H9 (cell line): ENCODE measurements around the gene ZNF578. TPM values are rescaled to one million over a fixed set of nuclear protein-coding genes. Genes with fewer than 3 reads are reported as not detected.

Source experiments
- DNase-seq: peaks from one replicate; pipeline ENCODE4 v3.0.0-alpha.2; 2017
- H2AFZ ChIP-seq: one replicate; pipeline ENCODE4 v1.6.1; 2013; ENCODE audit warnings: mild to moderate bottlenecking, low read length, control low read depth, moderate library complexity
- H2AK5ac ChIP-seq: 2 replicates; pipeline ENCODE4 v1.6.1; 2013; ENCODE audit warnings: low read length, control low read depth, mixed read lengths; ENCODE audit not compliant: insufficient read length
- H2BK120ac ChIP-seq: one replicate; pipeline ENCODE4 v1.6.1; 2013; ENCODE audit warnings: low read depth, mild to moderate bottlenecking, low read length, control low read depth, inconsistent platforms; ENCODE audit not compliant: poor library complexity, severe bottlenecking
- H2BK12ac ChIP-seq: 2 replicates; pipeline ENCODE4 v1.6.1; 2013; ENCODE audit warnings: low read length, control low read depth, mixed read lengths, low read depth; ENCODE audit not compliant: insufficient read length
- H2BK15ac ChIP-seq: 2 replicates; pipeline ENCODE4 v1.6.1; 2013; ENCODE audit warnings: low read depth, low read length, control low read depth
- H2BK20ac ChIP-seq: one replicate; pipeline ENCODE4 v1.6.1; 2013; ENCODE audit warnings: low read depth, mild to moderate bottlenecking, low read length, control low read depth, inconsistent platforms; ENCODE audit not compliant: poor library complexity, severe bottlenecking
- H2BK5ac ChIP-seq: 2 replicates; pipeline ENCODE4 v1.6.1; 2013; ENCODE audit warnings: low read length, control low read depth, mixed read lengths; ENCODE audit not compliant: insufficient read length
- H3K14ac ChIP-seq: 2 replicates; pipeline ENCODE4 v1.6.1; 2013; ENCODE audit warnings: low read length, control low read depth; ENCODE audit not compliant: insufficient read depth
- H3K18ac ChIP-seq: 2 replicates; pipeline ENCODE4 v1.6.1; 2013; ENCODE audit warnings: low read depth, mild to moderate bottlenecking, mixed read lengths, low read length, control low read depth; ENCODE audit not compliant: insufficient read length
- H3K23ac ChIP-seq: 2 replicates; pipeline ENCODE4 v1.6.1; 2013; ENCODE audit warnings: low read length, control low read depth, mixed read lengths, low read depth; ENCODE audit not compliant: insufficient read length
- H3K23me2 ChIP-seq: 2 replicates; pipeline ENCODE4 v1.6.1; 2013; ENCODE audit warnings: low read depth, mild to moderate bottlenecking, mixed read lengths, low read length, control low read depth; ENCODE audit not compliant: insufficient read length, poor library complexity, severe bottlenecking
- H3K27ac ChIP-seq: 2 replicates; pipeline ENCODE4 v1.5.1; 2013; ENCODE audit warnings: low read length, control low read depth, mixed read lengths, low read depth; ENCODE audit not compliant: insufficient read length
- H3K27me3 ChIP-seq: 2 replicates; pipeline ENCODE4 v1.6.1; 2013; ENCODE audit warnings: low read length, control low read depth, inconsistent platforms; ENCODE audit not compliant: insufficient read depth
- H3K4ac ChIP-seq: 2 replicates; pipeline ENCODE4 v1.6.1; 2013; ENCODE audit warnings: low read depth, mild to moderate bottlenecking, control low read depth, inconsistent platforms, low read length, moderate library complexity
- H3K4me1 ChIP-seq: 2 replicates; pipeline ENCODE4 v1.6.1; 2013; ENCODE audit warnings: low read length, control low read depth, inconsistent platforms; ENCODE audit not compliant: insufficient read depth
- H3K4me2 ChIP-seq: 2 replicates; pipeline ENCODE4 v1.6.1; 2013; ENCODE audit warnings: low read length, control low read depth, mixed read lengths; ENCODE audit not compliant: insufficient read length, insufficient read depth
- H3K56ac ChIP-seq: 2 replicates; pipeline ENCODE4 v1.6.1; 2013; ENCODE audit warnings: low read depth, mild to moderate bottlenecking, mixed read lengths, low read length, control low read depth; ENCODE audit not compliant: insufficient read length
- H3K79me1 ChIP-seq: 2 replicates; pipeline ENCODE4 v1.6.1; 2013; ENCODE audit warnings: low read depth, mild to moderate bottlenecking, moderate library complexity, low read length, control low read depth, inconsistent platforms; ENCODE audit not compliant: insufficient read depth, poor library complexity, severe bottlenecking
- H3K79me2 ChIP-seq: 2 replicates; pipeline ENCODE4 v1.6.1; 2013; ENCODE audit warnings: low read length, control low read depth, inconsistent platforms; ENCODE audit not compliant: insufficient read depth
- H3K9ac ChIP-seq: 2 replicates; pipeline ENCODE4 v1.6.1; 2013; ENCODE audit warnings: low read length, control low read depth, mixed read lengths; ENCODE audit not compliant: insufficient read length; ENCODE audit errors: extremely low read depth
- H3K9me3 ChIP-seq: one replicate; pipeline ENCODE4 v1.6.1; 2013; ENCODE audit warnings: low read depth, low read length, inconsistent platforms; ENCODE audit not compliant: control insufficient read depth
- H3T11ph ChIP-seq: one replicate; pipeline ENCODE4 v1.6.1; 2013; ENCODE audit warnings: mild to moderate bottlenecking, low read length, control low read depth, inconsistent platforms
- H4K20me1 ChIP-seq: one replicate; pipeline ENCODE4 v1.6.1; 2013; ENCODE audit not compliant: control insufficient read depth, insufficient read length, insufficient read depth
- H4K5ac ChIP-seq: 2 replicates; pipeline ENCODE4 v1.6.1; 2013; ENCODE audit warnings: low read depth, mild to moderate bottlenecking, mixed read lengths, low read length, control low read depth; ENCODE audit not compliant: insufficient read length
- H4K8ac ChIP-seq: replicated peaks from 2 replicates; pipeline ENCODE4 v1.6.1; 2013; ENCODE audit warnings: low read length, control low read depth, mixed read lengths, low read depth; ENCODE audit not compliant: insufficient read length
- H4K91ac ChIP-seq: 2 replicates; pipeline ENCODE4 v1.6.1; 2013; ENCODE audit warnings: low read depth, mild to moderate bottlenecking, moderate library complexity, mixed read lengths, low read length, control low read depth; ENCODE audit not compliant: insufficient read length
- H3K27ac Mint-ChIP-seq, 3 experiments: 2 replicates in 2 of 3; 3 replicates in 1 of 3; pipeline ENCODE4 v1.8.0; 2020 to 2021; ENCODE audit warnings: mixed read lengths in 3 of 3, mild to moderate bottlenecking in 1 of 3, moderate library complexity in 1 of 3
- H3K27me3 Mint-ChIP-seq: 2 replicates; pipeline ENCODE4 v1.8.0; 2021; ENCODE audit warnings: low read depth, mild to moderate bottlenecking, moderate library complexity, mixed read lengths
- H3K36me3 Mint-ChIP-seq, 3 experiments: 2 replicates in 2 of 3; 3 replicates in 1 of 3; pipeline ENCODE4 v1.8.0; 2020 to 2021; ENCODE audit warnings: low read depth in 3 of 3, mixed read lengths in 3 of 3; ENCODE audit not compliant: insufficient read depth in 1 of 3
- H3K4me1 Mint-ChIP-seq, 2 experiments: 2 replicates each; pipeline ENCODE4 v1.8.0; 2020; ENCODE audit warnings: mixed read lengths in 2 of 2
- H3K4me3 Mint-ChIP-seq, 2 experiments: 2 replicates in 1 of 2; 3 replicates in 1 of 2; pipeline ENCODE4 v1.8.0; 2020 to 2021; ENCODE audit warnings: mild to moderate bottlenecking in 2 of 2, mixed read lengths in 2 of 2, moderate library complexity in 1 of 2
- H3K9me3 Mint-ChIP-seq, 2 experiments: 2 replicates in 1 of 2; 3 replicates in 1 of 2; pipeline ENCODE4 v1.8.0; 2020; ENCODE audit warnings: mild to moderate bottlenecking in 2 of 2, mixed read lengths in 2 of 2, moderate library complexity in 1 of 2
- CTCF ChIP-seq: fragments of 200-600 bp; sonication (generic); conservative IDR thresholded peaks from 3 replicates; pipeline ENCODE4 v1.8.0; 2021; ENCODE audit warnings: antibody characterized with exemption, mild to moderate bottlenecking
- WGBS: extraction: QIAGEN DNeasy Blood & Tissue Kit; methylation state at CpG from one replicate; pipeline ENCODE4 v1.1.7; 2013; ENCODE audit warnings: missing lambda C conversion rate, low lambda C conversion rate, mixed read lengths; ENCODE audit not compliant: insufficient read length; ENCODE audit errors: extremely low coverage; 5-methylcytosine and 5-hydroxymethylcytosine counted together
- total RNA-seq: library from RNA; stranded (reverse); gene quantifications from 2 replicates; pipeline ENCODE4 v1.2.1, GENCODE V29; 2021

ZNF578 gene
- total RNA-seq, 1 experiment from 2014 or later = 5.3 TPM

GRCh38 chr19:52520013-52520412, 66.7 kb downstream of the ZNF578 start:
- H3K27me3 Mint-ChIP-seq = peaks cover 11% of the 10 kb centered on the region
- Histone ChIP-seq H3K23me2 (no peaks in the 10 kb centered on the region), H4K5ac (no peak overlapping the region), H3K79me1 (no peaks in the 10 kb centered on the region), H3K4me1 (peaks cover 9% of the 10 kb centered on the region; the same call in 1 of the 2 replicates), H2BK5ac (no peak overlapping the region), H2AFZ (no peak overlapping the region), H2BK12ac (no peak overlapping the region), H2BK120ac (no peak overlapping the region), H2BK20ac (no peak overlapping the region), H4K8ac (no peak overlapping the region), H3K56ac (no peak overlapping the region), H3K27me3 (no peaks in the 10 kb centered on the region), H3K18ac (no peak overlapping the region), H2AK5ac (no peak overlapping the region), H3K23ac (no peak overlapping the region), H3K4ac (no peak overlapping the region), H4K91ac (no peak overlapping the region), H3K14ac (no peak overlapping the region), H3K79me2 (no peaks in the 10 kb centered on the region), H2BK15ac (no peak overlapping the region), H3T11ph (no peak overlapping the region), H4K20me1 (no peaks in the 10 kb centered on the region), H3K27ac (no peak overlapping the region), H3K4me2 (no peak overlapping the region), H3K9me3 (no peaks in the 10 kb centered on the region), H3K9ac (no peak overlapping the region)
- DNase-seq = peak; percentile 36
- H3K4me1 Mint-ChIP-seq = peaks cover 49 to 64% of the 10 kb centered on the region in 2 experiments
- no peak overlapping the region for H3K27ac Mint-ChIP-seq
- TF ChIP-seq CTCF = no peak
- H3K36me3 Mint-ChIP-seq = peaks cover 0 to 3% (median 0%) of the 10 kb centered on the region in 3 experiments; a peak in 2 of 7 replicates
- WGBS = no CpG with 5 or more reads among the region's 4 CpGs
- H3K4me3 Mint-ChIP-seq = no peak overlapping the region
- no peaks in the 10 kb centered on the region; a peak in 2 of 5 replicates for H3K9me3 Mint-ChIP-seq
